ENCODE results near the gene RNF215. TPM values are rescaled to one million over a fixed set of nuclear protein-coding genes. Genes with fewer than 3 reads are reported as not detected.
"Not testable (repeated sequence)": the region's sequence is repeated elsewhere in the genome, so short reads cannot be mapped to it uniquely, and the experiment has no call there.

The RNF215 gene
- total RNA-seq, 4 donors from 2014 or later = 6.6 to 18.5 (median 15.0) TPM

GRCh38 chr22:30402028-30402765, 15.0 kb upstream of the RNF215 start:
- H3K4me3 ChIP-seq = no peak overlapping the region
- intact Hi-C loops (cut with DNase I) = no loop called here
- H3K36me3 ChIP-seq = peaks cover 7 to 19% (median 8%) of the 10 kb centered on the region in 4 donors
- H3K4me1 ChIP-seq = peaks cover 4 to 28% (median 24%) of the 10 kb centered on the region in 4 donors
- DNase-seq (ENCODE audit: extremely low spot score) = no peak
- TF ChIP-seq POLR2A (IDR thresholded peaks at IDR 0.05; ENCODE audit: low read depth) = no peak
- TF ChIP-seq CTCF (IDR thresholded peaks at IDR 0.05) = no peak
- TF ChIP-seq EP300 (IDR thresholded peaks at IDR 0.05) = no peak
- TF ChIP-seq POLR2AphosphoS5 (IDR thresholded peaks at IDR 0.05) = no peak
- no peaks in the 10 kb centered on the region for H3K9me3 ChIP-seq
- H3K27me3 ChIP-seq = no peaks in the 10 kb centered on the region
- WGBS = 55% methylated on average over 3 of the region's 5 CpGs
- no peak overlapping the region for H3K27ac ChIP-seq (replicated peaks in 1 of 4)

GRCh38 chr22:30401024-30401423, 13.8 kb upstream of the RNF215 start:
- H3K27me3 ChIP-seq; H3K9me3 ChIP-seq; H3K27ac ChIP-seq (replicated peaks in 1 of 4); intact Hi-C loops (cut with DNase I); H3K4me3 ChIP-seq; DNase-seq (ENCODE audit: extremely low spot score); H3K36me3 ChIP-seq: not testable (repeated sequence)
- WGBS = 100% methylated on average over 3 of the region's 3 CpGs
- peaks cover 13 to 39% (median 36%) of the 10 kb centered on the region in 4 donors for H3K4me1 ChIP-seq

GRCh38 chr22:30400159-30400558, 12.9 kb upstream of the RNF215 start:
- WGBS = 93% methylated on average over 1 of the region's 1 CpG
- TF ChIP-seq EP300 (IDR thresholded peaks at IDR 0.05) (no peak), CTCF (IDR thresholded peaks at IDR 0.05) (no peak), POLR2A (IDR thresholded peaks at IDR 0.05; ENCODE audit: low read depth) (no peak), POLR2AphosphoS5 (IDR thresholded peaks at IDR 0.05) (no peak)
- intact Hi-C loops (cut with DNase I) = no loop called here

GRCh38 chr22:30399718-30400117, 12.5 kb upstream of the RNF215 start:
- 91% methylated on average over 5 of the region's 5 CpGs for WGBS
- Histone ChIP-seq H3K36me3 (no peaks in the 10 kb centered on the region), H3K4me1 (peaks cover 13 to 41% (median 38%) of the 10 kb centered on the region in 4 donors), H3K27me3 (no peaks in the 10 kb centered on the region), H3K27ac (replicated peaks in 1 of 4) (no peak overlapping the region), H3K4me3 (no peak overlapping the region), H3K9me3 (no peaks in the 10 kb centered on the region)
- intact Hi-C loops (cut with DNase I) = no loop called here
- DNase-seq (ENCODE audit: extremely low spot score) = no peak
- TF ChIP-seq EP300 (IDR thresholded peaks at IDR 0.05) (no peak), POLR2AphosphoS5 (IDR thresholded peaks at IDR 0.05) (no peak), CTCF (IDR thresholded peaks at IDR 0.05) (no peak), POLR2A (IDR thresholded peaks at IDR 0.05; ENCODE audit: low read depth) (no peak)

More at GRCh38 chr22:30400159-30400558, 12.9 kb upstream of the RNF215 start:
- no peak overlapping the region for H3K4me3 ChIP-seq
- no peak overlapping the region for H3K27ac ChIP-seq (replicated peaks in 1 of 4)
- no peak for DNase-seq (ENCODE audit: extremely low spot score)
- H3K36me3 ChIP-seq = peaks cover 0 to 3% (median 0%) of the 10 kb centered on the region in 4 donors
- no peaks in the 10 kb centered on the region for H3K9me3 ChIP-seq
- no peaks in the 10 kb centered on the region for H3K27me3 ChIP-seq
- peaks cover 13 to 41% (median 38%) of the 10 kb centered on the region in 4 donors for H3K4me1 ChIP-seq

GRCh38 chr22:30398685-30399680, 11.8 kb upstream of the RNF215 start:
- Histone ChIP-seq H3K36me3 (no peaks in the 10 kb centered on the region), H3K27ac (replicated peaks in 1 of 4) (peak overlapping the region in 2 of 4 donors; percentile 72 to 80), H3K4me3 (peak overlapping the region in 2 of 4 donors; percentile 80 to 90), H3K27me3 (no peaks in the 10 kb centered on the region), H3K4me1 (peaks cover 13 to 41% (median 38%) of the 10 kb centered on the region in 4 donors), H3K9me3 (no peaks in the 10 kb centered on the region)
- WGBS = 73% methylated on average over 25 of the region's 25 CpGs
- TF ChIP-seq POLR2A (IDR thresholded peaks at IDR 0.05; ENCODE audit: low read depth) (no peak), EP300 (IDR thresholded peaks at IDR 0.05) (no peak), CTCF (IDR thresholded peaks at IDR 0.05) (no peak), POLR2AphosphoS5 (IDR thresholded peaks at IDR 0.05) (no peak)
- DNase-seq (ENCODE audit: extremely low spot score) = no peak
- intact Hi-C loops (cut with DNase I) = no loop called here

Measured in esophagus muscularis mucosa (tissue), 4 donors.